Astrocyte of the cerebellum (primary cell): ENCODE data around the gene ARHGEF4.

ENCODE experiments used
- DNase-seq: peaks from one replicate; pipeline ENCODE4 v3.0.0-alpha.2; 2011; ENCODE audit warnings: low read depth
- H3K4me3 ChIP-seq: 2 replicates; pipeline ENCODE4 v1.5.1; 2011; ENCODE audit warnings: mild to moderate bottlenecking, low read depth, low read length, moderate library complexity
- CTCF ChIP-seq: IDR thresholded peaks from 2 replicates; pipeline ENCODE4 v1.5.1; 2012; ENCODE audit warnings: low read length, low read depth, moderate library complexity, mild to moderate bottlenecking; ENCODE audit errors: missing control alignments
- in situ Hi-C: cut with HindIII; loops from 2 replicates; pipeline ENCODE4 v1.10.0; 2017; ENCODE audit warnings: low sequenced_read_pairs

Gene ARHGEF4

GRCh38 chr2:130912471-130912870, 75.8 kb downstream of the ARHGEF4 start:
- no peak for DNase-seq
- TF ChIP-seq CTCF = no peak
- in situ Hi-C loops = no loop called here
- H3K4me3 ChIP-seq = no peak overlapping the region

GRCh38 chr2:130913891-130914290, 77.2 kb downstream of the ARHGEF4 start:
- no peak for DNase-seq
- no peak for TF ChIP-seq CTCF
- H3K4me3 ChIP-seq = no peak overlapping the region
- in situ Hi-C loops = no loop called here

GRCh38 chr2:130915149-130915548, 78.4 kb downstream of the ARHGEF4 start:
- no peak for TF ChIP-seq CTCF
- no peak for DNase-seq
- H3K4me3 ChIP-seq = no peak overlapping the region
- in situ Hi-C loops = no loop called here

GRCh38 chr2:130915595-130916437, 79.1 kb downstream of the ARHGEF4 start:
- no peak overlapping the region for H3K4me3 ChIP-seq
- no peak for TF ChIP-seq CTCF
- DNase-seq = no peak
- in situ Hi-C loops = no loop called here

- in situ Hi-C loops = no loop called here
- no peak for DNase-seq
- no peak for TF ChIP-seq CTCF
- H3K4me3 ChIP-seq = no peak overlapping the region
Observed at GRCh38 chr2:130916438-130916705, 79.7 kb downstream of the ARHGEF4 start.

GRCh38 chr2:130917006-130917688, 80.4 kb downstream of the ARHGEF4 start:
- no peak for TF ChIP-seq CTCF
- H3K4me3 ChIP-seq = no peak overlapping the region
- in situ Hi-C loops = no loop called here
- DNase-seq = no peak
